K562 (cell line): Measurements from ENCODE around the gene WNT3. TPM values are rescaled to one million over a fixed set of nuclear protein-coding genes. Genes with fewer than 3 reads are reported as not detected.

ENCODE experiments used
- CBFA2T3 ChIP-seq: fragments of 450-650 bp; IDR thresholded peaks from 2 replicates; pipeline ENCODE4 v1.6.1; 2017
- CBFB ChIP-seq: sonication (generic); formaldehyde crosslinking; IDR thresholded peaks from 2 replicates; pipeline ENCODE4 v1.4.0; 2020; ENCODE audit warnings: mild to moderate bottlenecking, missing genetic modification reagents
- HOMEZ ChIP-seq: fragments of 250-450 bp; sonication (Bioruptor Pico); IDR thresholded peaks from 2 replicates; pipeline ENCODE4 v1.4.0; 2020; ENCODE audit warnings: mild to moderate bottlenecking, moderate library complexity
- LARP7 ChIP-seq: fragments of 450-650 bp; IDR thresholded peaks from 2 replicates; pipeline ENCODE4 v1.6.1; 2016
- RFX5 ChIP-seq: IDR thresholded peaks from 2 replicates; pipeline ENCODE4 v1.6.1; 2011; ENCODE audit warnings: low read depth, mild to moderate bottlenecking, improper control_type of control experiment, low read length
- TAF7 ChIP-seq: fragments of 450-650 bp; IDR thresholded peaks from 2 replicates; pipeline ENCODE4 v1.6.1; 2016; ENCODE audit warnings: missing genetic modification characterization, missing compliant biosample characterization
- XRCC4 ChIP-seq: IDR thresholded peaks from one replicate; pipeline ENCODE4 v1.6.1; 2011; ENCODE audit not compliant: insufficient read depth, insufficient read length; ENCODE audit errors: extremely low read depth
- ZNF740 ChIP-seq, 3 experiments: fragments of 200-800 bp in 1 of 3; sonication (Bioruptor generic) in 1 of 3; sonication (generic) in 1 of 3; formaldehyde crosslinking in 1 of 3; IDR thresholded peaks; 2 replicates each; pipeline versions ENCODE4 v1.6.1 to v1.8.0; 2016 to 2022; ENCODE audit warnings: mild to moderate bottlenecking in 2 of 3, missing compliant biosample characterization in 2 of 3, missing genetic modification characterization in 2 of 3, missing genetic modification reagents in 1 of 3
- polyA plus RNA-seq, 8 experiments: library from polyadenylated mRNA; depleted of rRNA in 4 of 8; stranded (reverse) in 5 of 8; unstranded in 3 of 8; fragments of >200 nt; fragmentation: Nextera tagmentation in 2 of 8; fragmentation: Illumina TruSeq in 1 of 8; extraction: Ambion mirVana in 2 of 8; extraction: Trizol in 1 of 8; gene quantifications; 2 replicates each; pipeline versions ENCODE4 v1.2.1 to v1.2.3, GENCODE V29; 2011 to 2014; ENCODE audit warnings: inconsistent platforms in 1 of 8, missing spikeins in 1 of 8
- total RNA-seq, 7 experiments: library from RNA; depleted of rRNA in 6 of 7; stranded (reverse); fragments of >200 nt in 6 of 7; fragmentation: Illumina TruSeq in 2 of 7; extraction: Trizol in 2 of 7; gene quantifications; 2 replicates each; pipeline versions ENCODE4 v1.2.1 to v1.2.3, GENCODE V29; 2011 to 2021; ENCODE audit warnings: low replicate concordance in 1 of 7

WNT3 gene
- total and polyA plus RNA-seq, 9 of the 15 experiments (the other 6 are each of a cell fraction or from before 2014, with no cell fraction given), result 1.5 to 6.1 (median 3.3) TPM

- TF ChIP-seq HOMEZ (no peak), ZNF740 (CRISPR knock-in tag; IDR thresholded peaks at IDR 0.05) (0 out of 2 replicates have a peak, but pooled peaks have one; percentile 25), ZNF740 (tag; IDR thresholded peaks at IDR 0.05) (no peak), CBFB (0 out of 2 replicates have a peak, but pooled peaks have one; percentile 11), RFX5 (no peak), LARP7 (no peak), TAF7 (tag) (no peak), XRCC4 (no peak), CBFA2T3 (no peak)
- TF ChIP-seq, all 486 proteins: peak for 10
These were observed 48.1 kb downstream of the WNT3 start (continued) for GRCh38 chr17:46770439-46770817.
